Mononuclear cell (primary cell): ENCODE data around the gene ESCO1. TPM values are rescaled to one million over a fixed set of nuclear protein-coding genes. Genes with fewer than 3 reads are reported as not detected.
"Not testable (repeated sequence)": the region's sequence is repeated elsewhere in the genome, so short reads cannot be mapped to it uniquely, and the experiment has no call there.

Source experiments
- H3K27me3 ChIP-seq: 2 replicates; pipeline ENCODE4 v1.6.0; 2011; ENCODE audit warnings: low read length, control low read depth; ENCODE audit not compliant: insufficient read depth
- H3K4me1 ChIP-seq: 2 replicates; pipeline ENCODE4 v1.5.1; 2011; ENCODE audit warnings: mild to moderate bottlenecking, low read length, control low read depth; ENCODE audit not compliant: insufficient read depth
- H3K4me3 ChIP-seq: 2 replicates; pipeline ENCODE4 v1.5.1; 2011; ENCODE audit warnings: mild to moderate bottlenecking, low read length, moderate library complexity
- H3K9me3 ChIP-seq: 2 replicates; pipeline ENCODE4 v1.5.1; 2011; ENCODE audit warnings: low read depth, mild to moderate bottlenecking, control low read depth, low read length
- total RNA-seq: library from RNA; depleted of rRNA; stranded (reverse); fragments of >200 nt; gene quantifications from one replicate; pipeline ENCODE4 v1.2.3, GENCODE V29; 2012

The ESCO1 gene
- total RNA-seq, 1 donor: 38.0 TPM

DNA sequence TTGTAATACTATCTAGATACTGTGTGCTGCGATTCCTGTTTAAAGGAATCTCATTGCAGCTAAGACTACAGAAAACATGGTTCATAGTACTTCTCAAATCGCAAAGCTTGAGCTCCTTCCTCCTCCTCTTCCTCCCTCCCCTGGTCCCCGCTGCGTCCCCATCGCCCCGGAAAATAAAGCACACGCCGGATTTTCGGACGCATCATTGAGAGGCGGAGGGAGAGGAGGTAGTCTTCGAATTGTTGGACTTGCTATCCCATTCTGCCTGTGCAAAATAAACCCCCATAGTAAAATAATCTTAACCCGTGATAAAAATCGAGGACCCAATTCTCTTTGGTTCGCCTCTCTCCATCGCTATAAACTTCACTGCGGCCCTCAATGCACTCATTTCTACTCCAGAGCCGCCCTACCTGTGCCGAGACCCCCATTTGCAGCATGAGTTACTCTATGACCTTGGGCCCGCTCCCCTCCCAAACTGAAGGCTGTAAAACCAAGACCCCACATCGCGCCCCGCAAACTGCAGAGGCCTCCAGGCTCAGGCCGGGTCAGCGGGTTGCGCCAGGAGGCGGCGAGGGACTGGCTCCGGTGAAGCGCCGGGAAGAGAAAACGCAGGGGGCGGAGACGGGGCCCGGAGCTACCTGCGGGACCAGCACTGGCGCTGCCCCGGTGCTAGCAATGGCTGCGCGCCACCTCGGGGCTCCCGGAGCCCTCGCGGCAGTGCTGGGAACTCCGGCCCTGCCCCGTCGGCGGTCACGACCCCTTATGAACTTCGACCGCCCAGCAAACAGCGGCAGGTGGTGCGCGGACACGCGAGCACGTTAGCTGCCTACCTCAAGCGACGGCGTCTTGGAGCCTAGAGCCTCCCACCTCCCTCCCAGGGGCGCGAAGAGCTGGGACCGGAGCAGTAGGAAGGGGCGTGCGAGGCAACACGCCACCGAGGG lies 649 bp downstream of the ESCO1 start:
- H3K27me3 ChIP-seq: no peaks in the 10 kb centered on the region
- peaks cover 37% of the 10 kb centered on the region for H3K4me1 ChIP-seq
- peak overlapping the region; percentile 95 for H3K4me3 ChIP-seq
- H3K9me3 ChIP-seq: no peaks in the 10 kb centered on the region

DNA sequence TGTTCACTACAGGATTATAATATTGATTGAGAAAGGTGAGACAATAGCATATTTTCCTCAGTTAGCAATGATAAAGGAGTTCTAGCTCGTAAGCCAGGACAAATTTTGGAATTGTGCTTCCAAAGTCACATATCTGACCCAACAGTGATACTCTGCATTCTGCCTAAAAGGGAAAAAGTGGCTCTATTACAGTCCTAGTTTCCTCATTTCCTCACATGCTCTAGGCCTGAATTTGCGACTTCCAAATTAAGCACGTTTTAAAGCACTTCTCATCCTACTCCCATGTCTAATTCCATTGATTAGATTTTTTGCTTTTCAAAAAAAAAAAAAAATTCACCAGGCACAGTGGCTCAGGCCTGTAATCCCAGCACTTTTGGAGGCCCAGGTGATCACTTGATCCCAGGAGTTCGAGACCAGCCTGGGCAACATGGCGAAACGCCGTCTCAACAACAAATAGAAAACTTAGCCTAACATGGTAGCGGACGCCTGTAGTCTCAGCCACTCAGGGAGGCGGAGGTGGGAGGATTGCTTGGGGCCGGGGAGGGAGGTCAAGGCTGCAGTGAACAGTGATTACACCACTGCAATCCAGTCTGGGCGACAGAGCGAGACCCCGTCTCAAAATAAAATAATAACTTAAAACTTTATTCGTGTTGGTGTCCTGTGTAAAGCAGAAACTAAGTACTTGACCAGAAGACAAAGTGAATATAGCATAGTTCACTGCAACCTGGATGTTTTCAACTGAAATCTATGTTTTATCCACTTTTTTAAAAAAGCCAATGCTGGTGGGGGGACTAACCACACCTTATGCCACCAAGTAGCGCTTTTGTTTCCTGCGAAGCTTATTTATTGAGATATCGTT lies 1.5 kb downstream of the ESCO1 start:
- Histone ChIP-seq H3K9me3 (no peaks in the 10 kb centered on the region), H3K27me3 (no peaks in the 10 kb centered on the region), H3K4me1 (peaks cover 37% of the 10 kb centered on the region), H3K4me3 (peak overlapping the region; percentile 95)

DNA sequence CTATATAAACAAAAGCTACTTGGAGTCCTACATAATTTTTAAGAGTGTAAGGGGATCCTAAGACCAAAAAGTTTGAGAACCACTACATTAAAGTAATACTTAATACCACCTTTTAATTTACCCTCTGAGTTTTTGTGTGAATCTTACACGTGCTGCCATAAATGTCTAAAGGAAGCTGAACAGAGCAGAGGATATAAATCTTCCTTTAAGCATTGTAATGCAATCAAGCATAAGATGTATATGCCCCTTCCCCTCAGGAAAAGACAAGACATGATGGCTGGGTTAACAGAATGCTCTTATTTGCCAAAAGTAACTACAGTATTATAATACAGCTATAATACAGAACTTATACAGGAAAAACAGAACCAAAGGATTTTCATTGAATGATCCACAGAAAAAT lies 2.9 kb downstream of the ESCO1 start:
- H3K9me3 ChIP-seq: no peaks in the 10 kb centered on the region
- peaks cover 33% of the 10 kb centered on the region for H3K4me1 ChIP-seq
- H3K4me3 ChIP-seq: no peak overlapping the region
- H3K27me3 ChIP-seq: no peaks in the 10 kb centered on the region

DNA sequence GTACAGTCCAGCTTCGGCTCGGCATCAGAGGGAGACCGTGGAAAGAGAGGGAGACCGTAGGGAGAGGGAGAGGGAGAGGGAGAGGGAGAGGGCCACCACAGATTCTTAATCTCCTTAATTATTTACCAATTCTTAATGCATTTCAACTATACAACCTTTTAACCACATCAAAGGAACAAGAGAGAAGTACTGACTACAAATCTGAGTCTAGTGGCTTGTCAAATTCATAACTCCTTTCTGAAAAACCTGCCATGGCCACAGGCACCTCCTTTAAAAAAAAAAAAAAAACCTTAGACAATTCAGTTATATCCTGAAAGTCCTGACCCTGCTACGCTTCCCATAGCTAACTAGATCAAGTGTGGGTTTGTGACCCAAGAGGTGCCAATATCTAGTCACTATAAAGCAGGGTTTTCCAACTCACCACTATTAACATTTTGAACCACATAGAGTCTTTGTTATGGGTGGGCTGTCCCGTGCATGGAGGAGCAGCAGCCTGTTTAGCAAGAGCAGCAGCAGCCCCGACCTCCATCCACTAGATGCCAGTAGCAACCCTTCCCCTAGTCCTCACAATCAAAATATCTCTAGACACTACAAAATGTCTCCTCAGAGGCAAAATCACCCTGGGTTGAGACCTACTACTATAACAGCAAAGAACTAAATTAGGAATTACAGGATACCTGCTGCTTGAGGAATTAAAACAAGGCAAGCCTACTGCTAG lies 6.8 kb downstream of the ESCO1 start:
- Histone ChIP-seq H3K9me3 (no peaks in the 10 kb centered on the region), H3K4me3 (no peak overlapping the region), H3K4me1 (peaks cover 5% of the 10 kb centered on the region)

DNA sequence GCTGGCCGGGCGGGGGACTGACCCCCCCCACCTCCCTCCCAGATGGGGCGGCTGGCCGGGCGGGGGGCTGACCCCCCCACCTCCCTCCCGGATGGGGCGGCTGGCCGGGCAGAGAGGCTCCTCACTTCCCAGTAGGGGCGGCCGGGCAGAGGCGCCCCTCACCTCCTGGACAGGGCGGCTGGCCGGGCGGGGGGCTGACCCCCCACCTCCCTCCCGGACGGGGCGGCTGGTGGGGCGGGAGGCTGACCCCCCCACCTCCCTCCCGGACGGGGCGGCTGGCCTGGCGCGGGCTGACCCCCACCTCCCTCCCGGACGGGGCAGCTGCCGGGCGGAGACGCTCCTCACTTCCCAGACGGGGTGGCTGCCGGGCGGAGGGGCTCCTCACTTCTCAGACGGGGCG lies 8.1 kb downstream of the ESCO1 start:
- H3K27me3 ChIP-seq, H3K9me3 ChIP-seq, H3K4me3 ChIP-seq, H3K4me1 ChIP-seq: not testable (repeated sequence)

More for the DNA sequence above, 6.8 kb downstream of the ESCO1 start:
- no peaks in the 10 kb centered on the region for H3K27me3 ChIP-seq

DNA sequence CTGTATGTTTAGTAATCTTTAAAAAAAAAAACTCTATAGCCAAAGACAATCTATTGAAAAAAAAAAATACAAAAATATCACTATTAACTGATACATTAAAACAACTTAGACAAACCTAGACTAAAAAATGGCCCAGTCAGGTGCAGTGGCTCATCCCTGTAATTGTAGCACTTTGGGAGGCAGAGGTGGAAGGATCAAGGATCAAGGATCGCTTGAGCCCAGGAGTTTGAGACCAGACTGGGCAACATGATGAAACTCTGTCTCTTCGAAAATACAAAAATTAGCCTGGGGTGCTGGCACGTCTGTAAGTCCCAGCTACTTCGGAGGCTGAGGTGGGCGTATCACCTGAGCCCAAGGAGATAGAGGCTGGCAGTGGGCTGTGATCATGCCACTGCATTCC lies 16.1 kb downstream of the ESCO1 start:
- no peak overlapping the region for H3K4me3 ChIP-seq
- no peaks in the 10 kb centered on the region for H3K9me3 ChIP-seq
- H3K27me3 ChIP-seq: no peaks in the 10 kb centered on the region
- no peaks in the 10 kb centered on the region for H3K4me1 ChIP-seq

DNA sequence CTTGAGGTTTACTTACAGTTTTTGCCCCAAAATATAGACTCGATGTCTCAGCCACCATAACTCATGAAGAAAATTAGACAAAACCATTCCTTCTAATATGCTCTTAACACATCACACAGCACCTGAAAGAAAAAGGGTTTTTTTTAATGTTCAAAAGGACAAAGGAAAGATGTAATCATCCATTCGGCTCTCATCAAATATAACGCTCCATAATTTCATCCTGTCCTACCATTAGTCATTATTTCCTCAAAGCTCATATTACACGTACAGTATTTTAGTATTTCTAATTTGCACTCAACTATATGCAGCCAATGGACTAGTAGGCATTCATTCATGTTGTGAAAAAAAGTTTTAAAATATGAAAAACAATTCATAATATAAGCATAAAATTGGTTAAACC lies 24.8 kb downstream of the ESCO1 start:
- H3K9me3 ChIP-seq: no peaks in the 10 kb centered on the region
- H3K4me1 ChIP-seq: no peaks in the 10 kb centered on the region
- no peak overlapping the region for H3K4me3 ChIP-seq
- H3K27me3 ChIP-seq: no peaks in the 10 kb centered on the region

DNA sequence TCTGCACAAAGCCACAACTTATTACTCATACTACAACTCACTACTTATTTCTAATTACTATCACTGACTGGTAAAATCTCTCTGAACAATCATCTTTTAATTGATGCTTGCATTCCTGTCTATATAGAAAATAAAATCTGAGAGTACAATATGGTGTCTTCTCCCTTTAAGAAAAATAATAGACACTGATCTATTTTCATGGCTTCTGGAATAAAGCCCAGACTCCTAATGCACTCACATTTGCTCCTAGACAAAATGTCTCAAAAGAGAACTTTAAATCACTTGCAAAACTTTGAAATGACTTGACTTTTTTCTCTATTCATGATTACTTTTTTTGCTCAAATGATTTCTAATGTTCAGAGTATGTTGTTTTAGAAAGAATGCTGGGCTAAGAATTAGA lies 28.7 kb downstream of the ESCO1 start:
- H3K27me3 ChIP-seq: no peaks in the 10 kb centered on the region
- no peaks in the 10 kb centered on the region for H3K4me1 ChIP-seq
- H3K9me3 ChIP-seq: no peaks in the 10 kb centered on the region
- H3K4me3 ChIP-seq: no peak overlapping the region

DNA sequence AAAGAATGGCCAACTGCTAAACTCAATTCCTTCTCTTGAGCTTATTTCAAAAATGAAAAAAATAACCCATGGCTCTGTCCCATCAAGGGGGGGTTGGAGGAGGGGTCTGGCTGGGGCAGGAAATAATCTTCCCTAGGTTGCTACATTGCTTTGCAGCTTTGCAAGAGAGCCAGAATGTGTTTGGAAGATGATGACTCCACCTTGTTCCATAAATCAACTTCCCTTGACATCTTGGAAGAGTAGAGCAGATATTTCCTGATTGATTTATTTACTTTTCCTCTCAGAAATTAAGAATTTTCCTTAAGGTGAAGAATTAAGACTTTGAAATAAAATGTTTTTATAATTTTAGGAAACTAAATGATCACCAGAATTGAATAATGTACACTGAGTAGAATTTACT lies 41.3 kb downstream of the ESCO1 start:
- no peaks in the 10 kb centered on the region for H3K9me3 ChIP-seq
- no peak overlapping the region for H3K4me3 ChIP-seq
- H3K4me1 ChIP-seq: no peaks in the 10 kb centered on the region
- H3K27me3 ChIP-seq: no peaks in the 10 kb centered on the region

DNA sequence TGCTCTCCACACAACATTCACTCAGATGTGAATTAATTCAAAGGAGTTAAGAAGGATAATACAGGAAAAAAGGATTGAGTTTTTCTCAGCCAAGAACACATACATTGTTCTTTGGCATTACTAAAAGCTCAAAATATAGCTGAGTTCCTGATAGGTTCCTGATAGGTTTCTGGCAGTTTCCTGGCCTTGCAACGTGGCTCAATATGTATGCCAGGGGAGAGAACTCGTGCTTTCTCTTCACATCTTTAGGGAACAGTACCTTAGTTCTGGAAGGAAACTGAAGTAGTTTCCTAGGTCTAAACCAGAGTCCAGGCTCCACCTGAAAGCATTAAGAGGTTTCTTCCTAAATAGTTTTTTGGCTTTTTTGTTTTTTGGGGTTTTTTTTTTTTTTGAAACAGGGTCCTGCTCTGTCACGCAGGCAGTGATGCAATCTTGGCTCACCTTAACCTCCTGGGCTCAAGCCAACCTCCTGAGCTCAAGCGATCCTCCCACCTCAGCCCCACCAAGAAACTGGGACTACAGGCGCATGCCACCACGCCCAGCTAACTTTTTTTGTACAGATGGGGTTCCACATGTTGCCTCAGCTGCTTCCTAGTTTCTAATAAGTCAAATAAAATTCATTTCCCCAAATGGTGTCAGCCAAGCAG lies 42.8 kb downstream of the ESCO1 start:
- Histone ChIP-seq H3K27me3 (no peaks in the 10 kb centered on the region), H3K9me3 (no peaks in the 10 kb centered on the region), H3K4me1 (no peaks in the 10 kb centered on the region), H3K4me3 (no peak overlapping the region)

DNA sequence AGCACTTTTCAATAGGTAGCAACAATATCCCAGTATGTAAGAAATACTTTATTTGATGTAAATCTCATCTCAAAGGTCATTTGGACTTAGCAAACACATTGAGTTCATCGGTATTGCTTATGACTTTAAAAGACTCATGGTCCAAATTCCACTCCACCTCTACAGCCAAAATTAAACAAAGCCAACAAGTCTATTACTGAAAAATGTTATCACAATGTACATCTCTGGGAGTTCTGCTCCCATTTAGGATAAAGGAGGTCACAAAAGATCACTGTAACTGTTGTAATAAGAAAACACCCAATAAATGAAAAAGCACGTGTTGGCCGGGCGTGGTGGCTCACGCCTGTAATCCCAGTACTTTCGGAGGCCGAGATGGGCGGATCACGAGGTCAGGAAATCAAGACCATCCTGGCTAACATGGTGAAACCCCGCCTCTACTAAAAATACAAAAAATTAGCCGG lies 50.0 kb downstream of the ESCO1 start:
- no peaks in the 10 kb centered on the region for H3K4me1 ChIP-seq
- no peaks in the 10 kb centered on the region for H3K27me3 ChIP-seq
- H3K4me3 ChIP-seq: no peak overlapping the region
- H3K9me3 ChIP-seq: no peaks in the 10 kb centered on the region

DNA sequence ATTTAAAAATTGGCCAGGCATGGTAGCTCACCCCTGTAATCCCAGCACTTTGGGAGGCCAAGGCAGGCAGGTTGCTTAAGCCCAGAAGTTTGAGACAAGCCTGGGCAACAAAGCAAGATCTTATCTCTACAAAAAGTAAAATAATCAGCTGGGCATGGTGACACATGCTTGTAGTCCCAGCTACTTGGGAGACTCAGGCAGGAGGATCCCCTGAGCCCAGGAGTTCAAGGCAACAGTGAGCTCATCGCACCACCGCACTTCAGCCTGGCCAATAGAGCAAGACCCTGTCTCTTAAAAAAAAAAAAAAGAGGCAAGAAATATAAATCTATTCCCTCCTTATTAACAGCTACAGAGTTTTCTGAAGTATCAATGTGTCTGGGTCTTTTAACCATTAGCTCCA lies 51.9 kb downstream of the ESCO1 start:
- Histone ChIP-seq H3K4me3 (no peak overlapping the region), H3K27me3 (no peaks in the 10 kb centered on the region), H3K4me1 (no peaks in the 10 kb centered on the region), H3K9me3 (no peaks in the 10 kb centered on the region)

DNA sequence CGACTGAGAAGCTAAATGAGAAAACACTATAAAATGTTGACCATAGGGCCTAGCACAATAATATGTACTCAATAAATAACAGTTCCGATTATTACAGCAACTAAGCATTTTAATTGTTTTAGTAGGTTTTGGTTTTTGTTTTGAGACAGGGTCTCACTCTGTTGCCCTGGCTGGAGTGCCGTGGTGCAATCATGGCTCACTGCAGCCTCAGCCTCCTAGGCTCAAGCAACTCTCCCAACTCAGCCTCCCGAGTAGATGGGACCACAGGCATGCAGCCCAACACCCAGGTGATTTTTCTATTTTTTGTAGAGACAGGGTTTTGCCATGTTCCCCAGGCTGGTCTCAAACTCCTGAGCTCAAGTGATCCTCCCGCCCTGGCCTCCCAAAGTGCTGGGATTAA lies 54.1 kb downstream of the ESCO1 start:
- Histone ChIP-seq H3K27me3 (no peaks in the 10 kb centered on the region), H3K4me1 (no peaks in the 10 kb centered on the region), H3K9me3 (no peaks in the 10 kb centered on the region), H3K4me3 (no peak overlapping the region)

DNA sequence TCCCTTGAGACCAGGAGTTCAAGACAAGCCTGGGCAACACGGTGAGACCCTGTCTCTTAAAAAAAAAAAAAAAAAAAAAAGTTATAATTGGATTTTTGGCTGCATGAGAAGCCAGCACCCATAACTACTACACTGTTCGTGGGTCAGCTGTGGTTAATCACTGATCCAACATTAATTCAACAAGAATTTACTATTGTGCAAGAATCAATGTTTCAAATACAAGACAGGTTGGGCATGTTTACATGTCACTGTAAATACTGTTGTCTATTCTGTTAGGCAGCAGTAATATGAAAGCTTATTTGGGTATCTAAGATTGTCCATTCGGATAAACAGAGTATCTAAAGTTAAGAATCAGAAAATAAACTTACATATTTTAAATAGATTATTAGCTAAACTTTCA lies 62.3 kb downstream of the ESCO1 start:
- Histone ChIP-seq H3K9me3 (no peaks in the 10 kb centered on the region), H3K4me3 (no peak overlapping the region), H3K4me1 (no peaks in the 10 kb centered on the region), H3K27me3 (no peaks in the 10 kb centered on the region)
